H9 (cell line): ENCODE results near the gene LIF. TPM values are rescaled to one million over a fixed set of nuclear protein-coding genes. Genes with fewer than 3 reads are reported as not detected.

ENCODE experiments used
- DNase-seq: peaks from one replicate; pipeline ENCODE4 v3.0.0-alpha.2; 2017
- H2AFZ ChIP-seq: one replicate; pipeline ENCODE4 v1.6.1; 2013; ENCODE audit warnings: mild to moderate bottlenecking, low read length, control low read depth, moderate library complexity
- H2AK5ac ChIP-seq: 2 replicates; pipeline ENCODE4 v1.6.1; 2013; ENCODE audit warnings: low read length, control low read depth, mixed read lengths; ENCODE audit not compliant: insufficient read length
- H2BK120ac ChIP-seq: one replicate; pipeline ENCODE4 v1.6.1; 2013; ENCODE audit warnings: low read depth, mild to moderate bottlenecking, low read length, control low read depth, inconsistent platforms; ENCODE audit not compliant: poor library complexity, severe bottlenecking
- H2BK12ac ChIP-seq: 2 replicates; pipeline ENCODE4 v1.6.1; 2013; ENCODE audit warnings: low read length, control low read depth, mixed read lengths, low read depth; ENCODE audit not compliant: insufficient read length
- H2BK15ac ChIP-seq: 2 replicates; pipeline ENCODE4 v1.6.1; 2013; ENCODE audit warnings: low read depth, low read length, control low read depth
- H2BK20ac ChIP-seq: one replicate; pipeline ENCODE4 v1.6.1; 2013; ENCODE audit warnings: low read depth, mild to moderate bottlenecking, low read length, control low read depth, inconsistent platforms; ENCODE audit not compliant: poor library complexity, severe bottlenecking
- H2BK5ac ChIP-seq: 2 replicates; pipeline ENCODE4 v1.6.1; 2013; ENCODE audit warnings: low read length, control low read depth, mixed read lengths; ENCODE audit not compliant: insufficient read length
- H3K14ac ChIP-seq: 2 replicates; pipeline ENCODE4 v1.6.1; 2013; ENCODE audit warnings: low read length, control low read depth; ENCODE audit not compliant: insufficient read depth
- H3K18ac ChIP-seq: 2 replicates; pipeline ENCODE4 v1.6.1; 2013; ENCODE audit warnings: low read depth, mild to moderate bottlenecking, mixed read lengths, low read length, control low read depth; ENCODE audit not compliant: insufficient read length
- H3K23ac ChIP-seq: 2 replicates; pipeline ENCODE4 v1.6.1; 2013; ENCODE audit warnings: low read length, control low read depth, mixed read lengths, low read depth; ENCODE audit not compliant: insufficient read length
- H3K23me2 ChIP-seq: 2 replicates; pipeline ENCODE4 v1.6.1; 2013; ENCODE audit warnings: low read depth, mild to moderate bottlenecking, mixed read lengths, low read length, control low read depth; ENCODE audit not compliant: insufficient read length, poor library complexity, severe bottlenecking
- H3K27ac ChIP-seq: 2 replicates; pipeline ENCODE4 v1.5.1; 2013; ENCODE audit warnings: low read length, control low read depth, mixed read lengths, low read depth; ENCODE audit not compliant: insufficient read length
- H3K27me3 ChIP-seq: 2 replicates; pipeline ENCODE4 v1.6.1; 2013; ENCODE audit warnings: low read length, control low read depth, inconsistent platforms; ENCODE audit not compliant: insufficient read depth
- H3K4ac ChIP-seq: 2 replicates; pipeline ENCODE4 v1.6.1; 2013; ENCODE audit warnings: low read depth, mild to moderate bottlenecking, control low read depth, inconsistent platforms, low read length, moderate library complexity
- H3K4me1 ChIP-seq: 2 replicates; pipeline ENCODE4 v1.6.1; 2013; ENCODE audit warnings: low read length, control low read depth, inconsistent platforms; ENCODE audit not compliant: insufficient read depth
- H3K4me2 ChIP-seq: 2 replicates; pipeline ENCODE4 v1.6.1; 2013; ENCODE audit warnings: low read length, control low read depth, mixed read lengths; ENCODE audit not compliant: insufficient read length, insufficient read depth
- H3K56ac ChIP-seq: 2 replicates; pipeline ENCODE4 v1.6.1; 2013; ENCODE audit warnings: low read depth, mild to moderate bottlenecking, mixed read lengths, low read length, control low read depth; ENCODE audit not compliant: insufficient read length
- H3K79me1 ChIP-seq: 2 replicates; pipeline ENCODE4 v1.6.1; 2013; ENCODE audit warnings: low read depth, mild to moderate bottlenecking, moderate library complexity, low read length, control low read depth, inconsistent platforms; ENCODE audit not compliant: insufficient read depth, poor library complexity, severe bottlenecking
- H3K79me2 ChIP-seq: 2 replicates; pipeline ENCODE4 v1.6.1; 2013; ENCODE audit warnings: low read length, control low read depth, inconsistent platforms; ENCODE audit not compliant: insufficient read depth
- H3K9ac ChIP-seq: 2 replicates; pipeline ENCODE4 v1.6.1; 2013; ENCODE audit warnings: low read length, control low read depth, mixed read lengths; ENCODE audit not compliant: insufficient read length; ENCODE audit errors: extremely low read depth
- H3K9me3 ChIP-seq: one replicate; pipeline ENCODE4 v1.6.1; 2013; ENCODE audit warnings: low read depth, low read length, inconsistent platforms; ENCODE audit not compliant: control insufficient read depth
- H3T11ph ChIP-seq: one replicate; pipeline ENCODE4 v1.6.1; 2013; ENCODE audit warnings: mild to moderate bottlenecking, low read length, control low read depth, inconsistent platforms
- H4K20me1 ChIP-seq: one replicate; pipeline ENCODE4 v1.6.1; 2013; ENCODE audit not compliant: control insufficient read depth, insufficient read length, insufficient read depth
- H4K5ac ChIP-seq: 2 replicates; pipeline ENCODE4 v1.6.1; 2013; ENCODE audit warnings: low read depth, mild to moderate bottlenecking, mixed read lengths, low read length, control low read depth; ENCODE audit not compliant: insufficient read length
- H4K8ac ChIP-seq: replicated peaks from 2 replicates; pipeline ENCODE4 v1.6.1; 2013; ENCODE audit warnings: low read length, control low read depth, mixed read lengths, low read depth; ENCODE audit not compliant: insufficient read length
- H4K91ac ChIP-seq: 2 replicates; pipeline ENCODE4 v1.6.1; 2013; ENCODE audit warnings: low read depth, mild to moderate bottlenecking, moderate library complexity, mixed read lengths, low read length, control low read depth; ENCODE audit not compliant: insufficient read length
- H3K27ac Mint-ChIP-seq, 3 experiments: 2 replicates in 2 of 3; 3 replicates in 1 of 3; pipeline ENCODE4 v1.8.0; 2020 to 2021; ENCODE audit warnings: mixed read lengths in 3 of 3, mild to moderate bottlenecking in 1 of 3, moderate library complexity in 1 of 3
- H3K27me3 Mint-ChIP-seq: 2 replicates; pipeline ENCODE4 v1.8.0; 2021; ENCODE audit warnings: low read depth, mild to moderate bottlenecking, moderate library complexity, mixed read lengths
- H3K36me3 Mint-ChIP-seq, 3 experiments: 2 replicates in 2 of 3; 3 replicates in 1 of 3; pipeline ENCODE4 v1.8.0; 2020 to 2021; ENCODE audit warnings: low read depth in 3 of 3, mixed read lengths in 3 of 3; ENCODE audit not compliant: insufficient read depth in 1 of 3
- H3K4me1 Mint-ChIP-seq, 2 experiments: 2 replicates each; pipeline ENCODE4 v1.8.0; 2020; ENCODE audit warnings: mixed read lengths in 2 of 2
- H3K4me3 Mint-ChIP-seq, 2 experiments: 2 replicates in 1 of 2; 3 replicates in 1 of 2; pipeline ENCODE4 v1.8.0; 2020 to 2021; ENCODE audit warnings: mild to moderate bottlenecking in 2 of 2, mixed read lengths in 2 of 2, moderate library complexity in 1 of 2
- H3K9me3 Mint-ChIP-seq, 2 experiments: 2 replicates in 1 of 2; 3 replicates in 1 of 2; pipeline ENCODE4 v1.8.0; 2020; ENCODE audit warnings: mild to moderate bottlenecking in 2 of 2, mixed read lengths in 2 of 2, moderate library complexity in 1 of 2
- CTCF ChIP-seq: fragments of 200-600 bp; sonication (generic); conservative IDR thresholded peaks from 3 replicates; pipeline ENCODE4 v1.8.0; 2021; ENCODE audit warnings: antibody characterized with exemption, mild to moderate bottlenecking
- WGBS: extraction: QIAGEN DNeasy Blood & Tissue Kit; methylation state at CpG from one replicate; pipeline ENCODE4 v1.1.7; 2013; ENCODE audit warnings: missing lambda C conversion rate, low lambda C conversion rate, mixed read lengths; ENCODE audit not compliant: insufficient read length; ENCODE audit errors: extremely low coverage; 5-methylcytosine and 5-hydroxymethylcytosine counted together
- total RNA-seq: library from RNA; stranded (reverse); gene quantifications from 2 replicates; pipeline ENCODE4 v1.2.1, GENCODE V29; 2021

LIF gene
- total RNA-seq, 1 experiment from 2014 or later: 6.1 TPM

- H3K23me2 ChIP-seq: no peaks in the 10 kb centered on the region
- Mint-ChIP-seq H3K36me3 (peaks cover 4 to 19% (median 5%) of the 10 kb centered on the region in 3 experiments; a peak in 5 of 7 replicates), H3K27me3 (no peaks in the 10 kb centered on the region), H3K9me3 (peaks cover 0 to 1% of the 10 kb centered on the region in 2 experiments; a peak in 1 of 5 replicates), H3K4me1 (peaks cover 2 to 6% of the 10 kb centered on the region in 2 experiments; a peak in 2 of 4 replicates), H3K27ac (no peak overlapping the region; a peak in 2 of 7 replicates), H3K4me3 (no peak overlapping the region)
- no peak overlapping the region for H2AFZ ChIP-seq
- H3K18ac ChIP-seq: no peak overlapping the region
- no peaks in the 10 kb centered on the region for H3K9me3 ChIP-seq
- no CpG with 5 or more reads among the region's 4 CpGs for whole genome bisulfite sequencing
- no peak overlapping the region for H2BK15ac ChIP-seq
- H3K4me2 ChIP-seq: no peak overlapping the region
- H2AK5ac ChIP-seq: no peak overlapping the region
- H3K14ac ChIP-seq: no peak overlapping the region
- no peaks in the 10 kb centered on the region for H3K79me2 ChIP-seq
- no peak overlapping the region for H4K91ac ChIP-seq
- H3K56ac ChIP-seq: no peak overlapping the region
- no peak overlapping the region for H4K8ac ChIP-seq
- no peaks in the 10 kb centered on the region for H3K27me3 ChIP-seq
- H2BK12ac ChIP-seq: no peak overlapping the region
- no peak for TF ChIP-seq CTCF
- H3K27ac ChIP-seq: no peak overlapping the region
- H4K5ac ChIP-seq: no peak overlapping the region
- H3K23ac ChIP-seq: no peak overlapping the region
- H3K4ac ChIP-seq: no peak overlapping the region
- no peak overlapping the region for H3K9ac ChIP-seq
- H2BK5ac ChIP-seq: no peak overlapping the region
- H3K4me1 ChIP-seq: no peaks in the 10 kb centered on the region
- no peak overlapping the region for H2BK20ac ChIP-seq
- no peak overlapping the region for H2BK120ac ChIP-seq
- no peaks in the 10 kb centered on the region for H3K79me1 ChIP-seq
- no peak for DNase-seq
- no peak overlapping the region for H3T11ph ChIP-seq
- no peaks in the 10 kb centered on the region for H4K20me1 ChIP-seq
Measured at GRCh38 chr22:30296324-30296723, 49.8 kb upstream of the LIF start.
